22Rv1 (cell line): ENCODE data around the gene ACOT11.

Experiments
- CTCF ChIP-seq: fragments of 450-650 bp; IDR thresholded peaks from 2 replicates; pipeline ENCODE4 v1.5.1; 2017; ENCODE audit warnings: mild to moderate bottlenecking
- ZFX ChIP-seq: fragments of 450-650 bp; IDR thresholded peaks from 2 replicates; pipeline ENCODE4 v1.6.1; 2017; ENCODE audit warnings: antibody characterized with exemption, borderline replicate concordance

DNA sequence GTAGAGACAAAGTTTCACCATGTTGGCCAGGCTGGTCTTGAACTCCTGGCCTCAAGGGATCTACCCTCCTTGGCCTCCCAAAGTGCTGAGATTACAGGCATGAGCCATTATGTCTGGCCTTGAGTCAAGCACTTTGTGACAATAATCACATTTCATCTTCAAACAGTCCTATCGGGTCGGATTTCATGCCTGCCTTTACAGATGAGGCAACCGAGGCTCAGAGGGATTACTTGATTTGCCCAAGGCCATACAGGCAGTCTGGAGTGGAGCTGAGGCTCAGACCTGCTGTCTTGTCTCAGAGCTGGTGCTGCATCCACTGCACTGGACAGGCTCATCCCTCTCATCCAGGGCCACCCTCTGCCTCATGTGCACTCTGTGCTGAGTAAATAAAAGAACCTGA lies 48.7 kb downstream of the ACOT11 start:
- no peak for TF ChIP-seq CTCF
- no peak for TF ChIP-seq ZFX
